ENCODE measurements around the gene STIMATE.

The STIMATE gene

DNA sequence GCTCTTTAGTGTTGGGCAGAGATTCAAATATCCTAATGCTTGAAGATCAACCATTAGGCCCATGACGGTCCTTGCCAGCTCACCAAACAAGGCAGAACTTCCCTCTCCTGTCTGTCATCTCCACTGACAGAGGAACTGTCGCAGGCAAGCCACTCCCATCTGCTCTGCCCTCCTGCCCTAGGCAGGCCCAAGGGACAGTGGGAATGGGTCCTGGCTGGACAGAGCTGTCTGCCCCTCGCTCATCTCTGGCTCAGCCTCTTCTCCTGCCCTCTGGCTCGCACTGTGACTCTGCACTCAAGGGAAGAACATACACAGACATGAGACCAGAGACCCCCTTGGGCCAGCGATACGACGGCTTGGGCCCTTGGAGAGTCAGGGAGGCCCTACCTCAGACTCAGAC lies 54.9 kb downstream of the STIMATE start:
- TF ChIP-seq, protein P1, sequence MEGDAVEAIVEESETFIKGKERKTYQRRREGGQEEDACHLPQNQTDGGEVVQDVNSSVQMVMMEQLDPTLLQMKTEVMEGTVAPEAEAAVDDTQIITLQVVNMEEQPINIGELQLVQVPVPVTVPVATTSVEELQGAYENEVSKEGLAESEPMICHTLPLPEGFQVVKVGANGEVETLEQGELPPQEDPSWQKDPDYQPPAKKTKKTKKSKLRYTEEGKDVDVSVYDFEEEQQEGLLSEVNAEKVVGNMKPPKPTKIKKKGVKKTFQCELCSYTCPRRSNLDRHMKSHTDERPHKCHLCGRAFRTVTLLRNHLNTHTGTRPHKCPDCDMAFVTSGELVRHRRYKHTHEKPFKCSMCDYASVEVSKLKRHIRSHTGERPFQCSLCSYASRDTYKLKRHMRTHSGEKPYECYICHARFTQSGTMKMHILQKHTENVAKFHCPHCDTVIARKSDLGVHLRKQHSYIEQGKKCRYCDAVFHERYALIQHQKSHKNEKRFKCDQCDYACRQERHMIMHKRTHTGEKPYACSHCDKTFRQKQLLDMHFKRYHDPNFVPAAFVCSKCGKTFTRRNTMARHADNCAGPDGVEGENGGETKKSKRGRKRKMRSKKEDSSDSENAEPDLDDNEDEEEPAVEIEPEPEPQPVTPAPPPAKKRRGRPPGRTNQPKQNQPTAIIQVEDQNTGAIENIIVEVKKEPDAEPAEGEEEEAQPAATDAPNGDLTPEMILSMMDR (IDR thresholded peaks at IDR 0.05) = no peak
- TF ChIP-seq ZFX (IDR thresholded peaks at IDR 0.05; ENCODE audit: borderline replicate concordance) = no peak

DNA sequence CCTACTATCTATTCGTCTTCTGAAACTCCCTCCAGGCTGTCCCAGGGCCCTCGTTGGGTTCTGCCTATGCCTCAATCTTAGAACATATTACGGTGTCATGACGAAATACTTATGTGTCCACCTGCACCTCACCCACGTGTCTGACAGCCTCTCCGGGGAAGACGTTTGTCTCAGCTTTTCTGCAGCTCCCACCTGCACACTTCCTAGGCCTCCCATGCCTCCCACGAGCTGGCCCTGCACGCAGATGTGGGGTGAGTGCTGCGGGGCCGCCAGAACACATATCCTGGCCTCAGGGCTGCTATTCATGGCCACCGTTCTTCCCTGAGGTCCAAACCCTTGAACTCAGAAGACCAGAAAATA lies 55.4 kb downstream of the STIMATE start:
- TF ChIP-seq ZFX (IDR thresholded peaks at IDR 0.05; ENCODE audit: borderline replicate concordance) = no peak
- TF ChIP-seq, protein P1 (IDR thresholded peaks at IDR 0.05) = no peak
- no peak overlapping the region for H3K27ac ChIP-seq

More for the DNA sequence above, 54.9 kb downstream of the STIMATE start:
- H3K27ac ChIP-seq = no peak overlapping the region

DNA sequence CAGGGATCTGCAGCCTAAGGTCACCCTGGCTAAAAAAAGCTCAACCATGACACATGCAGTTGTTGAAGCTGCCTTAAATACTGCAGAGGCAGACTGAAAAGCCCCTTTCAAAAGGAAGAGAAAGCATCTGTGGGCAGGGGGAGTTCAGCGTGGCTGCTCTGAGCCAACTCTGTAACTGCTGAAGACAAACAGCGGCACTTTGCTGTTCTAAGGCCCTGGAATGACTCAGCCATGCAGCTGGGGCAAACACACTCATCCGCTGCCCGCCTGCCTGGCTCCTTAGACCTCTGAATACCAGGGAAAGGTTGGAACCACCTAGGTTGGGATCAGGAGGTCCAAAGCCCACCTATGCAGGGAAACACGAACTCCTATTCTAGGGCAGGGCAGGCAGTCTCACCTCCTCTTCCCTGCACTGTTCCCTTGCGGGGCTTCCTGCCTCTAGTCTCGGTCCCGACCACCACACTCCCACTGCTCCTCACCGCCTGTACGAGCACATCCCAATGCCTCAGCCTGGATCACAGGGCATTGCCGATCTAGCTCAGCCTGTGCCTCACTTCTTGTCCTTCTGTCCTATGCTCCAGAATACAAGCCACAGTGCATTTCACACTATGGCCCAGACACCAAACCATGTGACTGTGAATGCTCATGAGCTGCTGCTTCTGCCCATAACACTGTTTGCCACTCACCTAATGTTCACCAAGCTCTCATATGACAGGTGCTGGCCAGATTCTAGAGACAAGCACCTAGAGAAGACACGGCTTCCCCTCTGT lies 56.0 kb downstream of the STIMATE start:
- TF ChIP-seq, protein P1 (IDR thresholded peaks at IDR 0.05) = no peak
- no peak for TF ChIP-seq ZFX (IDR thresholded peaks at IDR 0.05; ENCODE audit: borderline replicate concordance)
- H3K27ac ChIP-seq = no peak overlapping the region

DNA sequence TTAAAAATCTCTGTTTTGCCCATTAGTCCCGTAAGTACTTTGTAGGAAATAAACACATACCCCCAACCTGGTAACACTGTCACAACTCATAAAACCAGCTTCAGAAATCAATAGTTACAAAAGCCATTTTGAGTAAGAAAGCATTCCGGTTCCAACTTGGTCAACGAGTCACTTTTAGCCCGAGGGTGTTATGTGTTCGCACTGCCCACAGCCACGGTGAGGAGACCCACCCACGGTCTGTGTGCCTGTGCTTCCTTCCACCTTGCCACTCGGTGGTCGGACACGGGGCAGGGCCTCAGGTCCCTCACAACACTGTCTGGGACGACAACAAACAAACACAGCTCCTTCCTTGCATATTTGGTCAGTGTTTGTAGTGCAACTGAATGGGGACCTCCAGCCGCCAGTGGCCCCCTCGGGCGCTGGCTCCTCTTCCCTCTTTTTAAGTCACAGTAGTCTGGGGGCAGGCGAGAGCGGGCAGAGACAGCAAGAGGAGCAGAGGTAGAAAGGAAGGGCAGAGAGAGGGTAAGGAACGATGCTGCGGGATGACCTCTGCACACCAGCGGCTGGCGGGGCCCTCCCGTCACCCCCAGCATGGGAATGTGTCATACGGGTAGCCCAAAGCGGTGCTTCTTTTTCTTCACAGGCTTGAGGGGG lies 57.3 kb downstream of the STIMATE start:
- no peak for TF ChIP-seq ZFX (IDR thresholded peaks at IDR 0.05; ENCODE audit: borderline replicate concordance)
- TF ChIP-seq, protein P1 (IDR thresholded peaks at IDR 0.05) = no peak

DNA sequence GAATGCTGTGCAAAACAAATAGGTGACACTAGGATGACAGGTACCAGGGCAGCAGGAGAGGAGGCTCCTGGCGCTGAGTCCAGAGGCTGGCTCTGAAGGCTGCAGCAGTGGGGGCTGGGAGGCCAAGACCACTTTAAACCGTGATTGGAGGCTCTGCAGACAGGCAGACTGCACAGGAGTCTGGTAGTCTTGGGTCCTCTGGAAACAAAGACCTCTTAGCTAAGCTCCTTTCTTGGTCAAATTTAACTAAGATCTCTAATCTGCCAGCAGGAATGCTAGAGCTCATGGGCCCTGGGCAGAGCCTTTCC lies 58.1 kb downstream of the STIMATE start:
- no peak overlapping the region for H3K27ac ChIP-seq

More for the DNA sequence above, 57.3 kb downstream of the STIMATE start:
- H3K27ac ChIP-seq = no peak overlapping the region

DNA sequence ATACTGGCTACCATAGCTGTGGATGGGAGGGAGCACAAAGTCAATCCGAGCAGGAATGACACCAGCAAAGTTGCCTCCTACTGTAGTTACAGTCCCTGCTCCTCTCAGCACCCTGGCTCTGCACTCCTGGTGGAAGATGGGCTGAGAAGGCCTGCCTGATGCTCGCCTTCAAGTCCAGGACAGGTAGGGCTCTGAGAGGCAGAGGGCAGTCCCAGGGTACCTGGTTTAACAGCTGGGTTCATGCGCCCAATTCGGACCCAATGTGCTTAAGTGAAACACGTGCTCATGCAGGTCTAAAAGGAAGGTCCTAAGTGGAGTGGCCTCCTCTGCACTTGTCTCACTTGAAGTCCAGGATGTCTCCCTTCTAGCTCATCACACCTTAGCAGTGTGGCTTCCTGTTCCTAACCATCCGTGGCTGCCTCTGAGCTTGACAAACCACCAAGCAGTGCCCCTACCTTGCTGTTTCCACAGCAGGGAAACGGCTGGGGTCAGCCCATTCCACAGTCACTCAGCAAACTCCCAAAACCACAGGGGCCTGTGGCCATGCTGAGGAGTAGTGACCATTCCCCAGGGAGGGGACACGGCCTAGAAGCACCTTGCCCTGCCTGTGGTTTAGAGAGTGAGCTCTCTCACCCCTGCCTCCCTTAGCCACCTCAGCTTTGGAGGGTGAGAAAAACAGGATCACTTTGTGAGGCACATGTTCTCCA lies 58.6 kb downstream of the STIMATE start:
- TF ChIP-seq, protein P1 (IDR thresholded peaks at IDR 0.05) = no peak
- H3K27ac ChIP-seq = no peak overlapping the region

More for the DNA sequence above, 58.1 kb downstream of the STIMATE start:
- no peak for TF ChIP-seq ZFX (IDR thresholded peaks at IDR 0.05; ENCODE audit: borderline replicate concordance)
- TF ChIP-seq, protein P1 (IDR thresholded peaks at IDR 0.05) = no peak

DNA sequence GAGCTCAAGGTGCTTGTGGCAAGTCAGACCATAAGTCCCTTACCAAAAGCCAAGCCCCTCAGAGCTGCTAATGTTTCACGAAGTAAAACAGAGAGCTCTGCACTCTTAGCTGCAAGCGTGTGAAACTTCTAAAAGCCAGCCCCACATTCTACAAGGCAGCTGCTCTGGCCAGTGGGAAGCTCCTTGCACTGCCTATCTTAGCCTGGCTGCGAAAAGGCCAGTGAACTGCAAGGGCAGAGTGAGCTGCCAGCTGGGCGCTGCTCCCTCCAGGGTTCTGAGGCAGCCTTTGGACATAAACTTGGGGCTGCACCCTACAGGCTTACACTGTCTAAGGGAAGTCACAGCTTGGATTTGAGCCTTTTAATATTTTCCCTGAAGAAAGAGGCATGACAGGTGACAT lies 60.4 kb downstream of the STIMATE start:
- TF ChIP-seq ZFX (IDR thresholded peaks at IDR 0.05; ENCODE audit: borderline replicate concordance) = no peak
- TF ChIP-seq, protein P1 (IDR thresholded peaks at IDR 0.05) = no peak
- H3K27ac ChIP-seq = no peak overlapping the region

Data from 22Rv1 (cell line).